K562 (cell line): ENCODE data around the gene SLC22A3. TPM values are rescaled to one million over a fixed set of nuclear protein-coding genes. Genes with fewer than 3 reads are reported as not detected.

ENCODE experiments used
- CGGBP1 ChIP-seq: fragments of 250-450 bp; sonication (Bioruptor Pico); IDR thresholded peaks from 2 replicates; pipeline ENCODE4 v1.9.0; 2021; ENCODE audit warnings: mild to moderate bottlenecking
- CHD2 ChIP-seq: IDR thresholded peaks from 2 replicates; pipeline ENCODE4 v1.6.1; 2011; ENCODE audit warnings: low read depth, low read length
- ESRRA ChIP-seq: fragments of 450-650 bp; IDR thresholded peaks from 2 replicates; pipeline ENCODE4 v1.6.1; 2014; ENCODE audit warnings: low read depth, mild to moderate bottlenecking, moderate library complexity, borderline replicate concordance
- KDM2B ChIP-seq: fragments of 250-450 bp; sonication (Bioruptor Pico); IDR thresholded peaks from 2 replicates; pipeline ENCODE4 v1.8.0; 2021; ENCODE audit warnings: mild to moderate bottlenecking, moderate library complexity
- PKNOX1 ChIP-seq: fragments of 450-650 bp; IDR thresholded peaks from 2 replicates; pipeline ENCODE4 v1.6.1; 2016
- RERE ChIP-seq: sonication (generic); formaldehyde crosslinking; IDR thresholded peaks from 2 replicates; pipeline ENCODE4 v1.8.0; 2023; ENCODE audit warnings: missing genetic modification reagents, mild to moderate bottlenecking, borderline replicate concordance
- ZNF41 ChIP-seq: fragments of 250-450 bp; sonication (Bioruptor Pico); conservative IDR thresholded peaks from 2 replicates; pipeline ENCODE4 v1.4.0; 2020; ENCODE audit warnings: mild to moderate bottlenecking
- ZNF449 ChIP-seq: fragments of 250-450 bp; sonication (Bioruptor Pico); IDR thresholded peaks from 2 replicates; pipeline ENCODE4 v1.8.0; 2022; ENCODE audit warnings: moderate library complexity, mild to moderate bottlenecking, inconsistent platforms
- ZNF830 ChIP-seq: fragments of 250-450 bp; sonication (Bioruptor Pico); IDR thresholded peaks from 2 replicates; pipeline ENCODE4 v1.5.0; 2021; ENCODE audit warnings: mild to moderate bottlenecking
- polyA plus RNA-seq, 8 experiments: library from polyadenylated mRNA; depleted of rRNA in 4 of 8; stranded (reverse) in 5 of 8; unstranded in 3 of 8; fragments of >200 nt; fragmentation: Nextera tagmentation in 2 of 8; fragmentation: Illumina TruSeq in 1 of 8; extraction: Ambion mirVana in 2 of 8; extraction: Trizol in 1 of 8; gene quantifications; 2 replicates each; pipeline versions ENCODE4 v1.2.1 to v1.2.3, GENCODE V29; 2011 to 2014; ENCODE audit warnings: inconsistent platforms in 1 of 8, missing spikeins in 1 of 8
- total RNA-seq, 7 experiments: library from RNA; depleted of rRNA in 6 of 7; stranded (reverse); fragments of >200 nt in 6 of 7; fragmentation: Illumina TruSeq in 2 of 7; extraction: Trizol in 2 of 7; gene quantifications; 2 replicates each; pipeline versions ENCODE4 v1.2.1 to v1.2.3, GENCODE V29; 2011 to 2021; ENCODE audit warnings: low replicate concordance in 1 of 7

Gene SLC22A3
- total and polyA plus RNA-seq, 9 of the 15 experiments (the other 6 are each of a cell fraction or from before 2014, with no cell fraction given), result not detected

GRCh38 chr6:160438481-160438880, 90.3 kb downstream of the SLC22A3 start (continued):
- TF ChIP-seq KDM2B (CRISPR knock-in tag) (no peak), ZNF449 (CRISPR knock-in tag) (no peak), PKNOX1 (no peak), RERE (CRISPR knock-in tag) (no peak), CHD2 (no peak), ESRRA (no peak), CGGBP1 (no peak), ZNF41 (CRISPR knock-in tag) (no peak), ZNF830 (CRISPR knock-in tag) (no peak)
